ENCODE results near the gene UBAC1.

UBAC1 gene

DNA sequence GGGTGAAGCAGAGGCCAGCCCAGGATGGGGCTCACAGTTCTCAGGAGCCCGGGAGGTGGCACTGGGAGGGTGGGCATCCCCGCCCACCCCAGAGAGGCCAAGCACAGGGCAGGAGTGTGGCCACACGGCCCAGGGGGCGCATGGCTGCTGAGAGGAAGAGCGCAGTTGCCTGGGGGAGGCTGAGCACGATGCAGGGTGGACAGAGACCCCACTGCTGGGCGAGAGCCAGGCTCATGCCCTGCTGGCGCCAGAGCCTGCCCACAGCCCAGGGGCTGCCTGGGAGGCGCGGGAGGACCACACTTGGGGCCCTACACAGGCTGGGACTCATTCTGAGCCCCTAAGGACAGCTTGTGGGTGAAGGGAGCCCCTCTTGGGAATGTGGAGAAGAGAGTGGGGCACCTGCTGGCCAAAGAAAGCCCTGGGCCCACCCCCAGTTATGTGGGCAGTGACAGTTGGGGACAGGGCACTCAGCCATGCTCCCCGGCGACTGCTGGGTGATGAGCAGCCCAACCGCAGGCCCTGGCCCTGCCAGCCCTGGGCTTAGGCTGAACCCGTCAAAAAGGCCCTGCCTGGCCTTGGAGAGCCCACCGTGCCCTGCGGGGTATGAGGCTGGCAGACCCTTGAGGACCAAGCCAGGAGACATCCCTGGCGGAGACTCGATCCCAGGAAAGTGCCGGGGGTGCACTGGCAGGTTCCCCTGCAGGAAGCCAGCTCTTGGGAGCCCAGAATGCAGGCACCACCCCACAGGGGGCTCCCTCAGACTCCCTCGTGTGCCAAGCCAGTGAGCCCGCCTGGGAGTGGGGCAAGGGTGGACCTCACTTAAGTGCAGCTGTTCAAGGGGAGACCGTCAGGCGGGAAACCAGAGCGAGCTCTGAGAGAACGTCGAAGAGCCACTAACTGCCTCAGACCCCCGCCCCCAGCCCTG is 32.2 kb downstream of the UBAC1 start:
- H3K9ac ChIP-seq (ENCODE audit: low read depth, low read length), result no peak overlapping the region
- no peaks in the 10 kb centered on the region for H3K9me3 ChIP-seq (replicated peaks; ENCODE audit: low read length)
- H3K36me3 ChIP-seq (ENCODE audit: insufficient read depth, low read length), result peaks cover 6% of the 10 kb centered on the region
- H3K4me3 ChIP-seq (ENCODE audit: low read length), result no peak overlapping the region
- peaks cover 15% of the 10 kb centered on the region for H3K4me1 ChIP-seq (ENCODE audit: control insufficient read depth, insufficient read depth, low read length)
- H3K27me3 ChIP-seq (ENCODE audit: control insufficient read depth, insufficient read depth, low read length), result no peaks in the 10 kb centered on the region
- no peak overlapping the region for H3K4me2 ChIP-seq (ENCODE audit: low read length)

DNA sequence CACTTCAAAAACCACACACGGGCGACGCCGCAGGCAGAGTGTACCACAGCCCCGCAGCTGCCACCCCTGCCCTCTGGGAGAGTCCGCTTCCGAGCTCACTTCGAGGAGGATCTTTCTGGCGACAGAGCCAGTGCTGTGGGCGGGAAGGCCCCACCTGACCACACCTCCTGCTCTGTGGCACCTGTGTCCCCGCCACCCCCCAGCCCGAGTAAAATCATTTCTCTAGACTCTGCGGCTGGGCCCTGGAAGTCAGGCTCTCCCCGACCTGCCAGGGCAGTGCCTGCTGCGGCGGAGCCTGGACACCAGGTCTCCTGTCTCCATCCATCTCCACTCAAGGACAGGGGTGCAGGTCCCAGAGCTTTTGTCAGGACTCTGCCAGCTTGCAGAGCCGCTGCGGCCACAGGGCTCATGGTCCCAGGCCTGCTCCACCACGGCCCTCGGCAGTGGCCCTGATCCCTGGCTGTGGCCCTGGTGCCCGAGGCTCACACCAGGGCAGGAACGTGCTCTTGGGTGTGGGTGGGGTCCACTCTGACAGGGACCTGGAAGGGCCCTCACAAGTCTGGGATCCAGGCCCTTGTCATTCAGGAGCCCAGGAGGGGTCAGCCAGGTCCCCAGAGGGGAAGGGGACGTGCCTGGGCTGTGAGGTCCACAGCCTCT is 33.0 kb downstream of the UBAC1 start:
- no peak overlapping the region for H3K9ac ChIP-seq (ENCODE audit: low read depth, low read length)
- H3K4me2 ChIP-seq (ENCODE audit: low read length), result no peak overlapping the region
- peaks cover 5% of the 10 kb centered on the region for H3K36me3 ChIP-seq (ENCODE audit: insufficient read depth, low read length)
- H3K4me3 ChIP-seq (ENCODE audit: low read length), result no peak overlapping the region
- H3K9me3 ChIP-seq (replicated peaks; ENCODE audit: low read length), result no peaks in the 10 kb centered on the region
- H3K4me1 ChIP-seq (ENCODE audit: control insufficient read depth, insufficient read depth, low read length), result peaks cover 15% of the 10 kb centered on the region
- H3K27me3 ChIP-seq (ENCODE audit: control insufficient read depth, insufficient read depth, low read length), result no peaks in the 10 kb centered on the region

DNA sequence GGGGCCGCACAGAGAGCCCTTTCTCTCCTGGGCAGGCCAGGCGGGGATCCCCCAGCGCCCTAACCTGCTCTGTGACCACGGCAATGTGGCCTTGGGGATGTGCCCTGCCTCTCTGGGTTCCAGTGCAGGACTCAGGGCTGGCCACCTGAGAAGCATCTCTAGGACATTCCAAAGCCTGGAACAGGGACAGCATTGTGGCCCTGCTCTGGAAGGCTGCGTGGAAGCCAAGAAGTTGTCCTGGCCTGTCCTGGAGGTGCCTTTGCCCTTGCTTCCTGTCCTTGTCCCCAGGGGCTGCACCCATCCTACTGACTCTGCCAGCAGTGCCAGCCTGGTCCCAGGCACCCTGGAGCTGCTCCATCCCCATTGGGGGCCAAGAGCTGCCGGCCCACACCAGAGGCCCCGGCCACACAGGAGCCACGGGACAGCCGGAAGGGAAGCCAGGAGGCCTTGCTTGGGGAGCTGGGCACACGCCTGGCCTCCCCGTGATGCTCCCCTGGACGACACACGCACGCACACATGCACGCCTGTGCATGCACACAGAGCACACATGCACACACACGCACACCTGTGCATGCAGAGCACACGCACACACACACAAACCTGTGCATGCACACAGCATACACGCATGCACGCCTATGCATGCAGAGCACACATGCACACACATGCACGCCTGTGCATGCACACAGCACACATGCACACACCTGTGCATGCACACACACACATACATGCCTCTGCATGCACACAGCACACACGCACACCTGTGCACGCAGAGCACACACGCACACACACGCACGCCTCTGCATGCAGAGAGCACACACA is 33.8 kb downstream of the UBAC1 start:
- peaks cover 5% of the 10 kb centered on the region for H3K36me3 ChIP-seq (ENCODE audit: insufficient read depth, low read length)
- no peak overlapping the region for H3K9ac ChIP-seq (ENCODE audit: low read depth, low read length)

DNA sequence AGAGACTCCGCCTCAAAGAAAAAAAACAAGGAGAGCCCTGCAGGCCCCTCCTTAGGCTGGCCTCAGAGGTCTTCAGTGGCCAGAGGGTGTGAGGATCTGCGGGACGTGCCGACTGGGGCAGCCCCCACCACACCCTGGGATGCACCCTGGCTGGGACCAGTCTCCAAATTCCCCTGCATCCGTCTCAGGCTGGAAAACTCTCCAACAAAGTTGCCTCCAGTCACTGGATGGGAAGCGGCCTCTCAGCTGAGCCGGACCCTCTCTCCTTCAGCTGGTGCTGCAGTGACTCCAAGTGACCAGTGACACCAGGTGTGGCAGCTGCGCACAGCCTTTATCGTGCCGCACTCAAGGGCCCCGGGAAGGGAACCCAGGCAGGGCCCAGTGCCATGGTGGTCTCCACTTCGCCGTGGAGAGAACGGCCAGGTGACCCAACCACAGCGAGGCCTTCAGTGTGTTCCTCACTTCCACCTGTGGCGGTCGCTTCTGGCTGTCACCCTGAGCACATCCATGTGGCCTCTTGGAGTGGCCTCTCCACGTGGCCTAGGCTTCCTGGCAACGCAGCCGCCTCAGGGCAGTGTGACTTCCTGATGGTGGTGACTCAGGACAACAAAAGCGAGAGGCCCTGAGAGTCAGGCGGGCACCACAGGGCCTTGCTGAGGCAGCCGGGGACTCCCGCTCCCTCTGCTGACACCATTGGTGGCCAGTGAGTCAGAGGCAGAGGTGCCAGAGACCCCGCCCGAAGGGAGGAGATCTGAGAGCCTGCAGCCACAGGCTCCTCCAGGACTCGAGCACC is 34.6 kb downstream of the UBAC1 start:
- Histone ChIP-seq H3K36me3 (ENCODE audit: insufficient read depth, low read length) (peaks cover 5% of the 10 kb centered on the region), H3K27me3 (ENCODE audit: control insufficient read depth, insufficient read depth, low read length) (no peaks in the 10 kb centered on the region), H3K9ac (ENCODE audit: low read depth, low read length) (no peak overlapping the region), H3K4me2 (ENCODE audit: low read length) (no peak overlapping the region), H3K4me1 (ENCODE audit: control insufficient read depth, insufficient read depth, low read length) (peaks cover 15% of the 10 kb centered on the region), H3K4me3 (ENCODE audit: low read length) (no peak overlapping the region), H3K9me3 (replicated peaks; ENCODE audit: low read length) (no peaks in the 10 kb centered on the region)

More for the DNA sequence above, 33.8 kb downstream of the UBAC1 start:
- H3K4me1 ChIP-seq (ENCODE audit: control insufficient read depth, insufficient read depth, low read length), result peaks cover 15% of the 10 kb centered on the region
- no peak overlapping the region for H3K4me3 ChIP-seq (ENCODE audit: low read length)
- no peak overlapping the region for H3K4me2 ChIP-seq (ENCODE audit: low read length)
- no peaks in the 10 kb centered on the region for H3K27me3 ChIP-seq (ENCODE audit: control insufficient read depth, insufficient read depth, low read length)
- no peaks in the 10 kb centered on the region for H3K9me3 ChIP-seq (replicated peaks; ENCODE audit: low read length)

DNA sequence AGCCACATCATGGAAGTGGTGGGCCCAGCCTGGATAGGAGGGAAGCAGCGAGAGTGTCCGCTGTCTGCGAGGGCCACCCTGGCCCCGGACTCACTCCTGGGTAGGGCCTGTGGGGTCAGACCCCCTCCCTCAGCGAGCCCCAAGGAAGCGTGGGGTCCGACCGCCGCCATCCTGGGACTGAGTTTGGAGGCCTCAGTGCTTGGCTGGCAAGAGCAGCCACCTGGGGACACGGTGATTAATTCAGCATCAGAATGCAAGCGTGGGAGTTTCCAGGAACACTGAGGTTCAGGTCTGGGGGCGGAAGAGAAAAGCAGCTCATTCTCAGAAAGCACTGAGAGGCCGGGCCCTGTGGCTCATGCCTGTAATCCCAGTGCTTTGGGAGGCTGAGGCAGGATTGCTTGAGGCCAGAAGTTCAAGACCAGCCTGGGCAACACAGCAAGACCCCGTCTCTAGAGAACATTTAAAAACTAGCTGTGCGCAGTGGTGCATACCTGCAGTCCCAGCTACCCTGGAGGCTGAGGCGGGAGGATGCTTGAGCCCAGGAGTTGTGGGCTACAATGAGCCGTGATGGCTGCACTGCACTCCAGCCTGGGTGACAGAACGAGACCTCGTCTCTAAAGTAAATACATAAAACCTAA is 35.6 kb downstream of the UBAC1 start:
- H3K4me3 ChIP-seq (ENCODE audit: low read length), result no peak overlapping the region
- H3K9ac ChIP-seq (ENCODE audit: low read depth, low read length), result no peak overlapping the region
- peaks cover 15% of the 10 kb centered on the region for H3K4me1 ChIP-seq (ENCODE audit: control insufficient read depth, insufficient read depth, low read length)
- H3K27me3 ChIP-seq (ENCODE audit: control insufficient read depth, insufficient read depth, low read length), result no peaks in the 10 kb centered on the region
- H3K9me3 ChIP-seq (replicated peaks; ENCODE audit: low read length), result no peaks in the 10 kb centered on the region
- no peak overlapping the region for H3K4me2 ChIP-seq (ENCODE audit: low read length)
- H3K36me3 ChIP-seq (ENCODE audit: insufficient read depth, low read length), result no peaks in the 10 kb centered on the region

DNA sequence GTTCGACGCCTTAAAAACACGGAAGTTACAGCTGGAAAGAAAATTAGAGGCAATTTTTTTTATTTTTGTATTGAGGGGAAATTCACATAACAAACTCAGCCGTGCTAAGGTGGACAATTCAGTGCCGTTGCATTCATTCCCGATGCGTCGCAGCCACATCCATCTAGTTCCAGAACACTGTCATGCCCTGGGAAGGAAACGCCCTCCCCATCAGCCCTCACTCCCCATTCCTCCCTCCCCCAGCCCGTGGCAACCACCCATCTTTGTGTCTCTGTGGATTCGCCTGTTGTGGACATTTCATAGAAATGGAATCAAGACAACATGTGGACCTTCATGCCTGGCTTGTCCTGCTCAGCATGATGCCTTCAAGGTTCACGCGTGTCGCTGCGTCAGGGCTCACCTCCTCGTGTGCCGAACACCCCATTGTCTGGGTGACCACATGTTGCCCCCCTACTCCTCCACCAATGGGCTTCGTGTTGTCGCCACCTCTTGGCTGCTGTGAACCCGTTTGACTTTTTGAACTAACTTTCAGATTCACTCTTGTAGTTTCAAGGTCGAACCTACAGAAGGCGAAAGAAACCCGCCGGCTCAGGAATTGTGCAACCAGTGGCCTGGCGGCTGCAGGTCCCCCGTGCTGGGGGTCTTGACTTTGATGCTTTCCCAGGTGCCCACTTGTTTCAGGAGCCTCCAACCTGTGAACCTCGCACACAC is 36.4 kb downstream of the UBAC1 start:
- no peaks in the 10 kb centered on the region for H3K9me3 ChIP-seq (replicated peaks; ENCODE audit: low read length)
- H3K4me2 ChIP-seq (ENCODE audit: low read length), result no peak overlapping the region
- no peak overlapping the region for H3K4me3 ChIP-seq (ENCODE audit: low read length)
- no peaks in the 10 kb centered on the region for H3K27me3 ChIP-seq (ENCODE audit: control insufficient read depth, insufficient read depth, low read length)
- H3K4me1 ChIP-seq (ENCODE audit: control insufficient read depth, insufficient read depth, low read length), result peaks cover 15% of the 10 kb centered on the region
- H3K36me3 ChIP-seq (ENCODE audit: insufficient read depth, low read length), result no peaks in the 10 kb centered on the region
- H3K9ac ChIP-seq (ENCODE audit: low read depth, low read length), result no peak overlapping the region

DNA sequence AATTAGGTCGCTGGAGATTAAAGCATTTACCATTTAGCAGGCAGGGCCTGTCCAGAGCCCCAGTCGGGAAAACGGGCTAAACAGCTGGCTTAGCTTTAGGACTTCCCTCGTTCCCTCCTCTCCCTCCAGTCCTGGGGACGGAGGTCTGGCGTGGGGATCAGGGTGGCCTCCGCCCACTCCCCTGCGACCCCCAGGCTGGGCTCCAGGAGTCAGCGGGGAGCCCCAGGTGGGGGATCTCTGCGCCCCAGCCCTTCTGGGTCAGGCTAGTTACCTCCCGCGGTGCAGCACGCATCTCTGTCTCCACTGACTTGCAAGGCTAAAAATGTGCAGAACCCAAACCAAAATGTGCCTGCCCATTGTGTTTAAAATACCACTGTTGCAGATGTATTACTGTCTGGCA is 37.7 kb downstream of the UBAC1 start:
- no peak overlapping the region for H3K4me3 ChIP-seq (ENCODE audit: low read length)
- H3K27me3 ChIP-seq (ENCODE audit: control insufficient read depth, insufficient read depth, low read length), result no peaks in the 10 kb centered on the region
- H3K9me3 ChIP-seq (replicated peaks; ENCODE audit: low read length), result no peaks in the 10 kb centered on the region
- no peak overlapping the region for H3K4me2 ChIP-seq (ENCODE audit: low read length)
- H3K4me1 ChIP-seq (ENCODE audit: control insufficient read depth, insufficient read depth, low read length), result peaks cover 15% of the 10 kb centered on the region
- H3K36me3 ChIP-seq (ENCODE audit: insufficient read depth, low read length), result no peaks in the 10 kb centered on the region
- H3K9ac ChIP-seq (ENCODE audit: low read depth, low read length), result no peak overlapping the region

DNA sequence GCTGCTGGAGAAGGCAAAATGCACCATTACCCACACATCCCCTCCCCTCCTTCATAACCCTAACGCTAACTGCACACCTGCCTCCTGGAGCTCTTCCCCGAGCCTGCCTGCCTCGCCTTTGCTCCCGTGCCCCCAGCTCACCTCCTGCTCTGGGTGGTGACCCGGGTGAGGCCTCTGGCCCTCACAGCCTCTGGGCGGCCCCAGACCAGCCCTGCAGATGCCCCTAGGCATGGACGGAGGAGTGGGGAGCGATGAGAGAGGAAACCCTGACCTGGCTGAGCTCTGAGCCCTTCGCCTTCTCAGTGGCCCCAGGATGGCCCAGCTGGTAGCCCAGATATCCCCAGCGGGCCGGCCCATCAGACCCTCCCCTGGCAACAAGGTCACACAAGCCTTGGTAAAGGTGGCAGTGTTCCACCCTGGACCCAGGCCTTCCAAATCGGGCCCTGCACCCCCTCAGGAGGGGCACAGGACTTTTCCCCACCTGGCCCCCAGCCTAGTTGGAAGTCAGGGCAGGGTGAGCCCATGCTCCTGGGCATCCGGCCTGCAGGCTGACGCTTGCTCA is 39.3 kb downstream of the UBAC1 start:
- no peak overlapping the region for H3K9ac ChIP-seq (ENCODE audit: low read depth, low read length)
- no peak overlapping the region for H3K4me3 ChIP-seq (ENCODE audit: low read length)

DNA sequence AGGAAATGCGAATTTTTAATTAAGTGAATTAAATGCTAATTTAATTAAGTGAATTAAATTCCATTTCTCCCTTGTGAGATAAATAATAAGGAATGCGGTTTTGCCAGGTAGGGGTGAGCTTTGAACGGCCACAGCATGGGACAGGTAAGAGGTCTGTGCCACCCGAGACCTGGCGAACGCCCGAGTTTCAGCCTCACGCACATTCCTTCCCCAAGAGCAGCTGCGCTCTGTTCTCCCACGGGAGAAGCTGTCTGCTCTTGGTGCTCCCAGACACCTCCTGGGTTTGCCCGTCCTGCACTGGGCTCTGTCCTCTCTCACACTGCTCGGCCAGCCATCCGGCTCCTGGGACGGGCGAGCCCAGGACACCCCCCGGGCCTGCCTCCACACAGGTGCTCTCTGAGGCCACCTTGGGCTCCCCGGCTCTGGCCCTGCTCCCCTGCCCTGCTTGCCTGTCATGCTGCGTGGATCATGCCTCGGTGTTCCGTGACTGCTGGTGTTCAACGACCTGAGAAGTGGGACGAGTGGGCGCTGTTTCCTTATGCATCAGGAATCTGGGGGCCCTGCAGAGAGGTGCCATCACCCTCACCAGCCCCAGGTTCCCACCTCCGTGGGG is 40.1 kb downstream of the UBAC1 start:
- Histone ChIP-seq H3K36me3 (ENCODE audit: insufficient read depth, low read length) (peaks cover 5% of the 10 kb centered on the region), H3K4me3 (ENCODE audit: low read length) (no peak overlapping the region), H3K9ac (ENCODE audit: low read depth, low read length) (no peak overlapping the region), H3K9me3 (replicated peaks; ENCODE audit: low read length) (peaks cover 3% of the 10 kb centered on the region), H3K27me3 (ENCODE audit: control insufficient read depth, insufficient read depth, low read length) (no peaks in the 10 kb centered on the region), H3K4me2 (ENCODE audit: low read length) (no peak overlapping the region), H3K4me1 (ENCODE audit: control insufficient read depth, insufficient read depth, low read length) (no peaks in the 10 kb centered on the region)

More for the DNA sequence above, 39.3 kb downstream of the UBAC1 start:
- Histone ChIP-seq H3K27me3 (ENCODE audit: control insufficient read depth, insufficient read depth, low read length) (no peaks in the 10 kb centered on the region), H3K4me1 (ENCODE audit: control insufficient read depth, insufficient read depth, low read length) (peaks cover 5% of the 10 kb centered on the region), H3K36me3 (ENCODE audit: insufficient read depth, low read length) (no peaks in the 10 kb centered on the region), H3K9me3 (replicated peaks; ENCODE audit: low read length) (peaks cover 3% of the 10 kb centered on the region), H3K4me2 (ENCODE audit: low read length) (no peak overlapping the region)
